HG03342 (cell line): ENCODE results near the gene PTPRH.

ENCODE experiments used
- ATAC-seq: cut with Tn5 transposase; IDR thresholded peaks from one replicate; pipeline ENCODE4 v1.9.1; 2021; ENCODE audit warnings: mild to moderate bottlenecking, moderate library complexity; ENCODE audit not compliant: unreplicated experiment

PTPRH gene

GRCh38 chr19:55245236-55245904, 36.1 kb upstream of the PTPRH start:
- ATAC-seq = no peak

- no peak for ATAC-seq
Observed at GRCh38 chr19:55244004-55244680, 34.8 kb upstream of the PTPRH start.

- no peak for ATAC-seq
Observed at GRCh38 chr19:55242517-55242916, 33.2 kb upstream of the PTPRH start.

- ATAC-seq = no peak
Observed at GRCh38 chr19:55241935-55242464, 32.7 kb upstream of the PTPRH start.

- no peak for ATAC-seq
Observed at GRCh38 chr19:55241143-55241934, 32.0 kb upstream of the PTPRH start.

- ATAC-seq = no peak
Observed at GRCh38 chr19:55240713-55241020, 31.4 kb upstream of the PTPRH start.

- ATAC-seq = no peak
Observed at GRCh38 chr19:55239004-55239403, 29.7 kb upstream of the PTPRH start.

GRCh38 chr19:55238030-55238429, 28.7 kb upstream of the PTPRH start:
- ATAC-seq = no peak

- no peak for ATAC-seq
Observed at GRCh38 chr19:55232986-55233385, 23.7 kb upstream of the PTPRH start.

- no peak for ATAC-seq
Observed at GRCh38 chr19:55232286-55232602, 22.9 kb upstream of the PTPRH start.

- no peak for ATAC-seq
Observed at GRCh38 chr19:55231391-55232285, 22.3 kb upstream of the PTPRH start.

- no peak for ATAC-seq
Observed at GRCh38 chr19:55230780-55231179, 21.5 kb upstream of the PTPRH start.

GRCh38 chr19:55230329-55230728, 21.0 kb upstream of the PTPRH start:
- ATAC-seq = no peak

- ATAC-seq = no peak
Observed at GRCh38 chr19:55229789-55230182, 20.5 kb upstream of the PTPRH start.

GRCh38 chr19:55229145-55229788, 20.0 kb upstream of the PTPRH start:
- no peak for ATAC-seq

GRCh38 chr19:55228403-55229031, 19.2 kb upstream of the PTPRH start, which contains the start of gene TMEM86B:
Gene TMEM86B, minus strand, starts transcription at chr19:55228763. Its CDS starts 22 bp downstream, at chr19:55228741.
- ATAC-seq = no peak

GRCh38 chr19:55228015-55228391, 18.7 kb upstream of the PTPRH start:
- ATAC-seq = no peak

GRCh38 chr19:55227241-55228014, 18.1 kb upstream of the PTPRH start:
- no peak for ATAC-seq

GRCh38 chr19:55226788-55227187, 17.5 kb upstream of the PTPRH start:
- ATAC-seq = no peak
